Activated T-helper 9 cell treated with anti-CD3 and anti-CD28 coated beads, Interleukin-2, amount 50 U/mL, for 16 hours (primary cell): Measurements from ENCODE around the gene TMEM178A.

ENCODE experiments used
- DNase-seq: peaks from one replicate; pipeline ENCODE4 v3.0.0-alpha.2; 2020; ENCODE audit warnings: low read depth

Gene TMEM178A

GRCh38 chr2:39679805-39680204, 14.1 kb downstream of the TMEM178A start:
- DNase-seq, result no peak

GRCh38 chr2:39682066-39682692, 16.5 kb downstream of the TMEM178A start:
- no peak for DNase-seq

GRCh38 chr2:39683022-39683699, 17.4 kb downstream of the TMEM178A start:
- DNase-seq, result no peak

- DNase-seq, result no peak
These were observed 18.7 kb downstream of the TMEM178A start for GRCh38 chr2:39684464-39684863.

- no peak for DNase-seq
These were observed 19.4 kb downstream of the TMEM178A start for GRCh38 chr2:39685126-39685525.

GRCh38 chr2:39686456-39686855, 20.7 kb downstream of the TMEM178A start:
- DNase-seq, result no peak

- no peak for DNase-seq
These were observed 22.5 kb downstream of the TMEM178A start for GRCh38 chr2:39688181-39688580.

GRCh38 chr2:39689272-39689841, 23.6 kb downstream of the TMEM178A start:
- DNase-seq, result no peak

- DNase-seq, result no peak
These were observed 24.2 kb downstream of the TMEM178A start for GRCh38 chr2:39689876-39690275.

- DNase-seq, result no peak
These were observed 27.5 kb downstream of the TMEM178A start for GRCh38 chr2:39693245-39693644.

- no peak for DNase-seq
These were observed 30.4 kb downstream of the TMEM178A start for GRCh38 chr2:39696101-39696553.

- DNase-seq, result no peak
These were observed 31.1 kb downstream of the TMEM178A start for GRCh38 chr2:39696838-39697237.

- no peak for DNase-seq
These were observed 31.7 kb downstream of the TMEM178A start for GRCh38 chr2:39697454-39697853.

GRCh38 chr2:39701137-39701536, 35.4 kb downstream of the TMEM178A start:
- no peak for DNase-seq

- no peak for DNase-seq
These were observed 37.6 kb downstream of the TMEM178A start for GRCh38 chr2:39703181-39703872.

- no peak for DNase-seq
These were observed 38.8 kb downstream of the TMEM178A start for GRCh38 chr2:39704540-39704939.

- DNase-seq, result no peak
These were observed 39.9 kb downstream of the TMEM178A start for GRCh38 chr2:39705638-39706037.

- DNase-seq, result no peak
These were observed 40.6 kb downstream of the TMEM178A start for GRCh38 chr2:39706312-39706711.

- no peak for DNase-seq
These were observed 41.2 kb downstream of the TMEM178A start for GRCh38 chr2:39706945-39707344.

- no peak for DNase-seq
These were observed 42.3 kb downstream of the TMEM178A start for GRCh38 chr2:39708003-39708402.

- DNase-seq, result no peak
These were observed 45.1 kb downstream of the TMEM178A start for GRCh38 chr2:39710807-39711206.

GRCh38 chr2:39712953-39713352, 47.2 kb downstream of the TMEM178A start:
- no peak for DNase-seq

- DNase-seq, result no peak
These were observed 49.4 kb downstream of the TMEM178A start for GRCh38 chr2:39715095-39715494.
